ENCODE measurements around the gene ATP2B3. TPM values are rescaled to one million over a fixed set of nuclear protein-coding genes. Genes with fewer than 3 reads are reported as not detected.

Gene ATP2B3
- total and polyA plus RNA-seq, 2 of the 4 experiments (the other 2 are of a cell fraction), result under 0.01 to 0.03 TPM

DNA sequence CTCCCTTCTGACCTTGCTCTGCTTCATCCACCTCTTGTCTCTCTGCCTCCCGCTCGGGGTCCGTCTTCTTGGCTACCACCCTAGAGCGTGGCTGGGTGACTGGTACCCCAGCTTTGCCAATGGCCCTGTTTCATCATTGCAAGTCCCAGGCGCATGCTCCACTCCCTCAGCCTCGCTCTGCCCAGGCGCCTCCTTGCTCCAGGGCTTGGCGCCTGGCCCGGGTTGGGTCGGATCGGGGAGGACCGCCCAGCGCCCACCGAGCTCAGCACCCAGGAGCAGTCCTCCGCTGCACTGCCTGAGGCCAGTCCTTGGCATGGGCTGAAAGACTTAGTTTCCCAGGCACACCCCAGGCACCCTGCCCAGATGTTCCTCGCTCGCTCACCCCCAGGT, 22.1 kb upstream of the ATP2B3 start:
- Histone ChIP-seq H3K27ac (ENCODE audit: insufficient read depth, low read length) (peak overlapping the region; percentile 90), H3K27me3 (ENCODE audit: control insufficient read depth, insufficient read depth, low read length) (no peaks in the 10 kb centered on the region), H3K4me1 (ENCODE audit: control insufficient read depth, insufficient read depth, low read length) (peaks cover 20% of the 10 kb centered on the region), H2BK5ac (ENCODE audit: low read depth, low read length, poor library complexity, severe bottlenecking) (peak overlapping the region; percentile 66), H3K18ac (ENCODE audit: low read depth, low read length) (peak overlapping the region; percentile 72), H2BK15ac (ENCODE audit: low read depth, low read length) (peak overlapping the region; percentile 77; the same call in 1 of the 3 replicates), H3K4ac (ENCODE audit: low read depth, low read length) (peak overlapping the region; percentile 98), H2AK5ac (ENCODE audit: low read depth, low read length) (peak overlapping the region; percentile 98), H2BK120ac (ENCODE audit: low read depth, low read length) (peak overlapping the region; percentile 94), H2AFZ (replicated peaks; ENCODE audit: low read length, poor library complexity) (peak overlapping the region; percentile 92), H3K9me1 (ENCODE audit: insufficient read depth, low read length) (no peaks in the 10 kb centered on the region), H3K79me1 (ENCODE audit: low read depth in 1 of 2, low read length in 2 of 2) (peaks cover 0 to 8% of the 10 kb centered on the region in 2 experiments; a peak in 2 of 4 replicates), H3K36me3 (ENCODE audit: control insufficient read depth, insufficient read depth, low read length) (no peaks in the 10 kb centered on the region), H3K56ac (ENCODE audit: extremely low read depth, insufficient read depth, low read length) (no peak overlapping the region), H3K4me2 (ENCODE audit: low read depth, low read length) (peak overlapping the region; percentile 82), H2BK20ac (ENCODE audit: low read depth, low read length) (peak overlapping the region; percentile 90; the same call in 1 of the 2 replicates), H4K5ac (ENCODE audit: low read depth, low read length) (peak overlapping the region; percentile 52), H3K9ac (ENCODE audit: low read depth, low read length) (peak overlapping the region; percentile 93), H4K8ac (ENCODE audit: low read depth in 2 of 2, low read length in 2 of 2) (peak overlapping the region in 1 of 2 experiments; percentile 81; a peak in 3 of 4 replicates), H4K20me1 (ENCODE audit: insufficient read depth, low read length) (no peaks in the 10 kb centered on the region; the same call in 1 of the 2 replicates), H4K91ac (ENCODE audit: insufficient read depth, low read depth, low read length) (peak overlapping the region; percentile 95), H3K4me3 (ENCODE audit: insufficient read depth, low read depth, low read length) (peak overlapping the region; percentile 70), H3K14ac (replicated peaks; ENCODE audit: low read depth, low read length) (peak overlapping the region; percentile 83), H3K9me3 (ENCODE audit: control insufficient read depth, insufficient read depth, low read length) (no peaks in the 10 kb centered on the region; the same call in 1 of the 2 replicates), H3K23ac (ENCODE audit: low read depth, low read length) (peak overlapping the region; percentile 93), H2AK9ac (replicated peaks; ENCODE audit: low read depth, low read length, poor library complexity) (peak overlapping the region; percentile 99)
- intact Hi-C loops (cut with micrococcal nuclease), result loop anchor here (1.0 to 5.0 kb wide), 2 partner anchors 24 to 538 kb away; no protein-coding TSS in a partner anchor
- WGBS, 2 experiments (ENCODE audit: extremely low coverage in 2 of 2, insufficient read length in 1 of 2), result 56% methylated on average over 14 of the region's 17 CpGs; no CpG with 5 or more reads in 1 of the 2 experiments
- in situ Hi-C loops (cut with MboI; ENCODE audit: low sequenced_read_pairs), result no loop called here
- ATAC-seq (ENCODE audit: low read depth) (peak; percentile 60), DNase-seq (peak; percentile 37)
- ChIA-PET POLR2A (ENCODE audit: unreplicated experiment) (no interaction called here), CTCF (interaction anchor here (1.5 to 2.0 kb wide), 2 partner anchors 23 to 24 kb away, joined by 7 to 10 read pairs; partner anchors contain the start of gene HAUS7)
- TF ChIP-seq RCOR1 (IDR thresholded peaks at IDR 0.05; ENCODE audit: insufficient replicate concordance, low read length), result no peak
- no peak for TF ChIP-seq FOS (IDR thresholded peaks at IDR 0.05; ENCODE audit: low read depth, low read length)
- TF ChIP-seq MXI1 (IDR thresholded peaks at IDR 0.05; ENCODE audit: borderline replicate concordance, low read depth, low read length), result no peak
- no peak for TF ChIP-seq SMC3 (IDR thresholded peaks at IDR 0.05; ENCODE audit: low read depth, low read length)
- no peak for TF ChIP-seq RAD21 (IDR thresholded peaks at IDR 0.05; ENCODE audit: low read length)
- TF ChIP-seq, protein P1, sequence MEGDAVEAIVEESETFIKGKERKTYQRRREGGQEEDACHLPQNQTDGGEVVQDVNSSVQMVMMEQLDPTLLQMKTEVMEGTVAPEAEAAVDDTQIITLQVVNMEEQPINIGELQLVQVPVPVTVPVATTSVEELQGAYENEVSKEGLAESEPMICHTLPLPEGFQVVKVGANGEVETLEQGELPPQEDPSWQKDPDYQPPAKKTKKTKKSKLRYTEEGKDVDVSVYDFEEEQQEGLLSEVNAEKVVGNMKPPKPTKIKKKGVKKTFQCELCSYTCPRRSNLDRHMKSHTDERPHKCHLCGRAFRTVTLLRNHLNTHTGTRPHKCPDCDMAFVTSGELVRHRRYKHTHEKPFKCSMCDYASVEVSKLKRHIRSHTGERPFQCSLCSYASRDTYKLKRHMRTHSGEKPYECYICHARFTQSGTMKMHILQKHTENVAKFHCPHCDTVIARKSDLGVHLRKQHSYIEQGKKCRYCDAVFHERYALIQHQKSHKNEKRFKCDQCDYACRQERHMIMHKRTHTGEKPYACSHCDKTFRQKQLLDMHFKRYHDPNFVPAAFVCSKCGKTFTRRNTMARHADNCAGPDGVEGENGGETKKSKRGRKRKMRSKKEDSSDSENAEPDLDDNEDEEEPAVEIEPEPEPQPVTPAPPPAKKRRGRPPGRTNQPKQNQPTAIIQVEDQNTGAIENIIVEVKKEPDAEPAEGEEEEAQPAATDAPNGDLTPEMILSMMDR (conservative IDR thresholded peaks at IDR 0.05; ENCODE audit: low read depth, low read length), result no peak
- TF ChIP-seq CHD1 (IDR thresholded peaks at IDR 0.05; ENCODE audit: low read depth, low read length), result no peak
- TF ChIP-seq, protein P2, sequence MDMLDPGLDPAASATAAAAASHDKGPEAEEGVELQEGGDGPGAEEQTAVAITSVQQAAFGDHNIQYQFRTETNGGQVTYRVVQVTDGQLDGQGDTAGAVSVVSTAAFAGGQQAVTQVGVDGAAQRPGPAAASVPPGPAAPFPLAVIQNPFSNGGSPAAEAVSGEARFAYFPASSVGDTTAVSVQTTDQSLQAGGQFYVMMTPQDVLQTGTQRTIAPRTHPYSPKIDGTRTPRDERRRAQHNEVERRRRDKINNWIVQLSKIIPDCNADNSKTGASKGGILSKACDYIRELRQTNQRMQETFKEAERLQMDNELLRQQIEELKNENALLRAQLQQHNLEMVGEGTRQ (IDR thresholded peaks at IDR 0.05; ENCODE audit: low read depth, low read length), result no peak
- TF ChIP-seq MAZ (IDR thresholded peaks at IDR 0.05; ENCODE audit: borderline replicate concordance, low read depth, low read length), result peak; percentile 0; the same call in 1 of the 2 replicates
- peak; percentile 26; the same call in 1 of the 2 replicates for TF ChIP-seq CEBPB (IDR thresholded peaks at IDR 0.05; ENCODE audit: low read depth, low read length)
- no peak for TF ChIP-seq BHLHE40 (IDR thresholded peaks at IDR 0.05; ENCODE audit: low read depth, low read length)
- TF ChIP-seq ELK1 (IDR thresholded peaks at IDR 0.05; ENCODE audit: borderline replicate concordance, low read depth, low read length), result no peak
- no peak for TF ChIP-seq RFX5 (IDR thresholded peaks at IDR 0.05; ENCODE audit: low read depth, low read length)
- TF ChIP-seq NFE2L2 (IDR thresholded peaks at IDR 0.05; ENCODE audit: low read depth, low read length), result no peak
- TF ChIP-seq MAFK (IDR thresholded peaks at IDR 0.05; ENCODE audit: low read depth, low read length), result no peak
- no peak for TF ChIP-seq POLR2A (IDR thresholded peaks at IDR 0.05; ENCODE audit: low read depth, low read length)
- dilution Hi-C loops (cut with HindIII; ENCODE audit: low sequenced_read_pairs, unreplicated experiment), result no loop called here
- BruUV-seq (replicated peaks), result no TSS peak
